ENCODE results near the gene CHMP3. TPM values are rescaled to one million over a fixed set of nuclear protein-coding genes. Genes with fewer than 3 reads are reported as not detected.

CHMP3 gene
- total RNA-seq, 4 donors from 2014 or later, result 104 to 139 (median 122) TPM

DNA sequence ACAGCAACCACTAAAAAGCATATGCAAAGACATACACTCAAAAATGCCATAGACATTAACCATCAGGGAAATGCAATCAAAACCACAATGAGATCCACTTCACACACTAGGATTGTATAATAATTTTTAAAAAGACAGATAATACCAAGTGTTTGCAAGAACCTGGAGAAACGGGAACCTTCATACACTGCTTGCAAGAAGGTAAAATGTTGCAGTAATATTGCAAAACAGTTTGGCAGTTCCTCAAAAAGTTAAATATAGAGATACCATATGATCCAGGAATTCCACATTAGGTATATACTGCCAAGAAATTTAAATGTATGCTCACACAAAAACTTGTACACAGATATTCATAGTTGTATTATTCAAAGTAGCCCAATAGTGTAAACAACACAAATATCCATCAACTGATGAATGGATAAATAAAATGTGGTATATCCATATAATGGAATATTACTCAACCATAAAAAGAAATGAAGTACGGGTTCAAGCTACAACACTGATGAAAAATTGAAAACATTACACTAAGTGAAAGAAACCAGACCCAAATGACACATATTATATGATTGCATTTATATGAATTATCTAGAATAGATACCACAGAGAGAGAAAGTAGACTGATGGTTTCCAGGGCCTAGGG is 14.7 kb upstream of the CHMP3 start:
- no peak overlapping the region for H3K4me3 ChIP-seq
- TF ChIP-seq POLR2A (IDR thresholded peaks at IDR 0.05), result no peak
- TF ChIP-seq, protein P1, sequence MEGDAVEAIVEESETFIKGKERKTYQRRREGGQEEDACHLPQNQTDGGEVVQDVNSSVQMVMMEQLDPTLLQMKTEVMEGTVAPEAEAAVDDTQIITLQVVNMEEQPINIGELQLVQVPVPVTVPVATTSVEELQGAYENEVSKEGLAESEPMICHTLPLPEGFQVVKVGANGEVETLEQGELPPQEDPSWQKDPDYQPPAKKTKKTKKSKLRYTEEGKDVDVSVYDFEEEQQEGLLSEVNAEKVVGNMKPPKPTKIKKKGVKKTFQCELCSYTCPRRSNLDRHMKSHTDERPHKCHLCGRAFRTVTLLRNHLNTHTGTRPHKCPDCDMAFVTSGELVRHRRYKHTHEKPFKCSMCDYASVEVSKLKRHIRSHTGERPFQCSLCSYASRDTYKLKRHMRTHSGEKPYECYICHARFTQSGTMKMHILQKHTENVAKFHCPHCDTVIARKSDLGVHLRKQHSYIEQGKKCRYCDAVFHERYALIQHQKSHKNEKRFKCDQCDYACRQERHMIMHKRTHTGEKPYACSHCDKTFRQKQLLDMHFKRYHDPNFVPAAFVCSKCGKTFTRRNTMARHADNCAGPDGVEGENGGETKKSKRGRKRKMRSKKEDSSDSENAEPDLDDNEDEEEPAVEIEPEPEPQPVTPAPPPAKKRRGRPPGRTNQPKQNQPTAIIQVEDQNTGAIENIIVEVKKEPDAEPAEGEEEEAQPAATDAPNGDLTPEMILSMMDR (IDR thresholded peaks at IDR 0.05), result no peak
- H3K27ac ChIP-seq, result no peak overlapping the region
- H3K27me3 ChIP-seq, result no peaks in the 10 kb centered on the region
- no peaks in the 10 kb centered on the region for H3K36me3 ChIP-seq
- H3K9me3 ChIP-seq, result no peaks in the 10 kb centered on the region
- no peak for DNase-seq
- H3K4me1 ChIP-seq, result no peaks in the 10 kb centered on the region

DNA sequence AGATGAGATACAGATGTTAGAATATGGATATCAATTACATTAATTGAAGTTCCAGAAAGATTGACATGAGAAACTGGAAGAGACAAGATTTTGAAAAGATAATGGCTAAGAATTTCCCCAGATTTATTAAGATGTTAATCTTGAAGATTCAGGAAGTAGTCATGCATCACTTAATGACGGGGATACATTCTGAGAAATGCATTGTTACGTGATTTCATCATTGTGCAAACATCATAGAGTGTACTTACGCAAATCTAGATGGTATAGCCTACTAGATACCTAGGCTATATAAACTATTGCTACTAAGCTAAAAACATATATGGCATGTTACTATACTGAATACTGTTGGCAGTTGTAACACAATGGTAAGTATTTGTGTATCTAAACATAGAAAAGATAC is 6.8 kb upstream of the CHMP3 start:
- Histone ChIP-seq H3K9me3 (no peaks in the 10 kb centered on the region), H3K4me1 (no peaks in the 10 kb centered on the region), H3K4me3 (no peak overlapping the region), H3K27ac (no peak overlapping the region), H3K36me3 (no peaks in the 10 kb centered on the region), H3K27me3 (no peaks in the 10 kb centered on the region)
- TF ChIP-seq, protein P1 (IDR thresholded peaks at IDR 0.05), result no peak
- TF ChIP-seq POLR2A (IDR thresholded peaks at IDR 0.05), result no peak
- DNase-seq, result no peak

DNA sequence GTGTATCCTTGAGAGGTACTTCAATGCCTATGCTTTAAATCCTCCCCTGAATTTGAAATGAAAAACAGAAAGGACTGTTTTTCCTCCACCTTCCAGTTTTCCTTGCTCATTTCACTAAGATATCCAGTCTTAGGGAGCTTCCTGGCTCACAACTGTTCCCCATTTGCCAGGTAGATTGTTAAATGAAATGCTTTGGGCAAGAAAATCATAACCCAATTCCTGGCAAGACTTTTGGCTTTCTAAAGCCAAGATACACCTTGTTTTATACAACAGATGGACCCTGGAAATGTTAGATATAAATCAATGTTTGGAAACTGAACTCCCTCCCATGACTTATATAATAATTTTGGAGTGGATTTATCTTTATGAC is 3.6 kb upstream of the CHMP3 start:
- Histone ChIP-seq H3K4me1 (peaks cover 0 to 11% (median 1%) of the 10 kb centered on the region in 4 donors), H3K27ac (no peak overlapping the region), H3K27me3 (no peaks in the 10 kb centered on the region), H3K4me3 (no peak overlapping the region), H3K9me3 (no peaks in the 10 kb centered on the region), H3K36me3 (no peaks in the 10 kb centered on the region)
- TF ChIP-seq, protein P1 (IDR thresholded peaks at IDR 0.05), result no peak
- TF ChIP-seq POLR2A (IDR thresholded peaks at IDR 0.05), result no peak
- no peak for DNase-seq

DNA sequence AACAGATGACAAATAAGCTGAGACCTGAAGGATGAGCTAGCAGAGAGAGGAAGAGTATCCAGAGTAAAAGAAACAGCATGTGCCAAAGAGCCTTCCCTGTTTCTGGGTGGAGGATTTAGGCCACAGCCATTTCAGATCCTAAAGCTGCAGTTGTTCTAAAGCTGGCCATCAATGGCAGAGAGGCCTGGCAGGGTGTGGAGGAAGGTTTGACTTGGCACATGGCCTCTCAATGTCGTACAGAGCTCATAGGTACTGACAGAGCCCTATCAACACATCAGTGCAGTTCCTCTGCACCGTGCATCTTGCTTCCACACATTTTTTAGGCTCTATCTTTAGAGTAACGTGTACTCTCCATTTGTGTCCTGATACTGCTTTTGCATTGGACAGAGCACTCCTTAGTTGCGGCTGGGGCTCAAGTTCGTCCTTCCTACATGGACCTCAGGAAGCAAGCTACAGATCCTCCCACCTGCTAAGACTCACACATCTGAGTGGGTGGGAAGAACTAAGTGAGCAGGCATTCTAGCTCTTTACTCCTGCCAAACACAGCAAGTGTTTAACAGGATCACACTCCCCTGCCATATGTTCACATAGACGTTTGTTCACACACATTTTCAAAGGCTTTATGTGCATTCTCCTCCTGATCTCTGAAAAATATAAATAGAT is 3.0 kb upstream of the CHMP3 start:
- no peak for DNase-seq
- H3K27me3 ChIP-seq, result no peaks in the 10 kb centered on the region
- no peak overlapping the region for H3K4me3 ChIP-seq
- H3K9me3 ChIP-seq, result no peaks in the 10 kb centered on the region
- H3K36me3 ChIP-seq, result no peaks in the 10 kb centered on the region
- no peak for TF ChIP-seq POLR2A (IDR thresholded peaks at IDR 0.05)
- TF ChIP-seq, protein P1 (IDR thresholded peaks at IDR 0.05), result no peak
- no peak overlapping the region for H3K27ac ChIP-seq
- peaks cover 0 to 16% (median 4%) of the 10 kb centered on the region in 4 donors for H3K4me1 ChIP-seq

DNA sequence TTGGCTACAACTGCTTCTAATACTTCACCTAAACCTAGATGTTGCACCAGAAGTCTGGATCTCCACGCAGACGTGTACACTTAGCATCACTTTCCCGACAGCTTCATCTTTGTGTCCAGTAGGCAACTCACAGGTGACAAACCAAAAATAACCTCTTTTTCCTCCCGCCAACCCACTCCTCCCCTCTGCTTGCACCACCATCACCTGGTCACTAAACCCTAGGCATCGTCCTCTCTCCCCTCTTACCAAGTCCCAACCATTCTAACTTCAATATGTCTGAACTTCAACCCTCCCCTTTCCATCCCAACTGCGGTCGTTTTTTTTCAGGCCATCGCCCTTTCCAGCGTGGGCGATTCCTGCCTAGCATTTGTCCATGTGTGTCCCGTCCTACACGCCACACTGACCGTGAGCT is 413 bp upstream of the CHMP3 start:
- TF ChIP-seq, protein P1 (IDR thresholded peaks at IDR 0.05), result no peak
- TF ChIP-seq POLR2A (IDR thresholded peaks at IDR 0.05), result no peak
- Histone ChIP-seq H3K4me3 (peak overlapping the region; percentile 55 to 96 (median 76)), H3K36me3 (no peaks in the 10 kb centered on the region), H3K27me3 (no peaks in the 10 kb centered on the region), H3K27ac (peak overlapping the region; percentile 91 to 100 (median 96)), H3K4me1 (peaks cover 0 to 23% (median 5%) of the 10 kb centered on the region in 4 donors), H3K9me3 (no peaks in the 10 kb centered on the region)
- DNase-seq, result no peak

Data from Peyer's patch (tissue), 4 donors.